Trophoblast cell (in vitro differentiated cells and primary cell): ENCODE data around the gene FBXO39.

ENCODE experiments used
- DNase-seq, 2 donors: peaks; one replicate each; pipeline ENCODE4 v3.0.0-alpha.2; 2016
- H2AFZ ChIP-seq: 2 replicates; pipeline ENCODE4 v1.6.1; 2013; ENCODE audit warnings: low read length, moderate library complexity, mild to moderate bottlenecking; ENCODE audit not compliant: insufficient read depth, poor library complexity
- H2AK5ac ChIP-seq: 2 replicates; pipeline ENCODE4 v1.6.1; 2013; ENCODE audit warnings: mild to moderate bottlenecking, low read length
- H2BK120ac ChIP-seq: 2 replicates; pipeline ENCODE4 v1.6.1; 2013; ENCODE audit warnings: low read length, mild to moderate bottlenecking, moderate library complexity; ENCODE audit not compliant: insufficient read depth, poor library complexity
- H2BK12ac ChIP-seq: 2 replicates; pipeline ENCODE4 v1.6.1; 2013; ENCODE audit warnings: mild to moderate bottlenecking, low read length, moderate library complexity
- H2BK5ac ChIP-seq: 2 replicates; pipeline ENCODE4 v1.6.1; 2013; ENCODE audit warnings: low read length, low read depth, moderate library complexity, mild to moderate bottlenecking; ENCODE audit not compliant: poor library complexity
- H3K14ac ChIP-seq: 2 replicates; pipeline ENCODE4 v1.6.1; 2013; ENCODE audit warnings: mild to moderate bottlenecking, low read length
- H3K18ac ChIP-seq: 2 replicates; pipeline ENCODE4 v1.6.1; 2013; ENCODE audit warnings: mild to moderate bottlenecking, low read length
- H3K23ac ChIP-seq: 2 replicates; pipeline ENCODE4 v1.6.1; 2013; ENCODE audit warnings: low read length
- H3K27ac ChIP-seq: 2 replicates; pipeline ENCODE4 v1.5.1; 2013; ENCODE audit warnings: low read depth, mild to moderate bottlenecking, inconsistent platforms, low read length, moderate library complexity
- H3K27me3 ChIP-seq: 2 replicates; pipeline ENCODE4 v1.6.1; 2013; ENCODE audit warnings: inconsistent platforms, mild to moderate bottlenecking, low read length, moderate library complexity; ENCODE audit not compliant: insufficient read depth
- H3K36me3 ChIP-seq, 2 experiments: 1 replicate in 1 of 2; 2 replicates in 1 of 2; pipeline ENCODE4 v1.6.1; 2013; ENCODE audit warnings: low read length in 2 of 2, mild to moderate bottlenecking in 2 of 2, moderate library complexity in 1 of 2; ENCODE audit not compliant: insufficient read depth in 2 of 2, control insufficient read depth in 1 of 2
- H3K4ac ChIP-seq: 2 replicates; pipeline ENCODE4 v1.6.1; 2013; ENCODE audit warnings: low read depth, mild to moderate bottlenecking, low read length, moderate library complexity
- H3K4me1 ChIP-seq, 2 experiments: 1 replicate in 1 of 2; 2 replicates in 1 of 2; pipeline ENCODE4 v1.6.1; 2013; ENCODE audit warnings: low read length in 2 of 2, mild to moderate bottlenecking in 2 of 2, moderate library complexity in 1 of 2; ENCODE audit not compliant: insufficient read depth in 2 of 2, control insufficient read depth in 1 of 2
- H3K4me2 ChIP-seq: 2 replicates; pipeline ENCODE4 v1.6.1; 2013; ENCODE audit warnings: inconsistent platforms, mild to moderate bottlenecking, low read length, moderate library complexity
- H3K4me3 ChIP-seq: 2 replicates; pipeline ENCODE4 v1.5.1; 2013; ENCODE audit warnings: mild to moderate bottlenecking, low read depth, low read length, inconsistent platforms
- H3K79me1 ChIP-seq: one replicate; pipeline ENCODE4 v1.6.1; 2013; ENCODE audit warnings: low read length
- H3K79me2 ChIP-seq: 2 replicates; pipeline ENCODE4 v1.6.1; 2013; ENCODE audit warnings: low read length, mild to moderate bottlenecking; ENCODE audit not compliant: control insufficient read depth, insufficient read depth, poor library complexity
- H3K9ac ChIP-seq: 2 replicates; pipeline ENCODE4 v1.6.1; 2013; ENCODE audit warnings: mild to moderate bottlenecking, low read length
- H3K9me3 ChIP-seq: 2 replicates; pipeline ENCODE4 v1.6.1; 2013; ENCODE audit warnings: low read depth, mild to moderate bottlenecking, control low read depth, inconsistent platforms, low read length; ENCODE audit not compliant: insufficient read depth
- H4K12ac ChIP-seq: 2 replicates; pipeline ENCODE4 v1.6.1; 2013; ENCODE audit warnings: low read depth, mild to moderate bottlenecking, low read length, moderate library complexity
- H4K8ac ChIP-seq: 2 replicates; pipeline ENCODE4 v1.6.1; 2013; ENCODE audit warnings: low read depth, mild to moderate bottlenecking, low read length, moderate library complexity
- H4K91ac ChIP-seq: one replicate; pipeline ENCODE4 v1.6.1; 2013; ENCODE audit warnings: low read depth, mild to moderate bottlenecking, low read length, moderate library complexity
- whole genome bisulfite sequencing: extraction: QIAGEN DNeasy Blood & Tissue Kit; methylation state at CpG from one replicate; pipeline ENCODE4 v1.1.7; 2013; ENCODE audit warnings: missing lambda C conversion rate; ENCODE audit not compliant: insufficient read length, insufficient coverage; ENCODE audit errors: extremely low coverage; 5-methylcytosine and 5-hydroxymethylcytosine counted together

The FBXO39 gene

GRCh38 chr17:6755281-6755680 is 20.7 kb upstream of the FBXO39 start:
- H3K79me2 ChIP-seq = peaks cover 2% of the 10 kb centered on the region
- no peak overlapping the region for H3K27ac ChIP-seq
- peaks cover 20% of the 10 kb centered on the region for H3K79me1 ChIP-seq
- H3K27me3 ChIP-seq = peaks cover 3% of the 10 kb centered on the region
- peak overlapping the region; percentile 6 for H3K14ac ChIP-seq
- no peak overlapping the region for H3K4me3 ChIP-seq
- no peak overlapping the region for H4K12ac ChIP-seq
- H3K4ac ChIP-seq = no peak overlapping the region
- peak overlapping the region; percentile 20 for H4K91ac ChIP-seq
- no peak overlapping the region for H3K18ac ChIP-seq
- no peak overlapping the region for H2BK12ac ChIP-seq
- H3K4me1 ChIP-seq = peaks cover 12 to 19% of the 10 kb centered on the region in 2 experiments
- no peak overlapping the region for H2AK5ac ChIP-seq
- WGBS = no CpG with 5 or more reads among the region's 5 CpGs
- H2BK5ac ChIP-seq = no peak overlapping the region
- H2AFZ ChIP-seq = no peak overlapping the region
- no peak overlapping the region for H3K9ac ChIP-seq
- H3K36me3 ChIP-seq = no peaks in the 10 kb centered on the region
- no peak overlapping the region for H2BK120ac ChIP-seq
- no peak overlapping the region for H3K4me2 ChIP-seq
- H3K23ac ChIP-seq = no peak overlapping the region
- no peak for DNase-seq
- H3K9me3 ChIP-seq = peaks cover 2% of the 10 kb centered on the region
- H4K8ac ChIP-seq = no peak overlapping the region

GRCh38 chr17:6755731-6756184 is 20.3 kb upstream of the FBXO39 start, which contains the start of gene XAF1:
XAF1 (plus strand) TSS chr17:6756046; CDS start chr17:6756079, 33 bp downstream.
- no peak within 1 kb of the TSS for H3K18ac ChIP-seq
- H2BK120ac ChIP-seq = peak within 1 kb of the TSS; percentile 19
- no peak within 1 kb of the TSS for H3K23ac ChIP-seq
- H4K91ac ChIP-seq = peak within 1 kb of the TSS; percentile 32
- no peaks in the 10 kb centered on the region for H3K36me3 ChIP-seq
- H3K9ac ChIP-seq = no peak within 1 kb of the TSS
- no peak within 1 kb of the TSS for H3K4me2 ChIP-seq
- H3K9me3 ChIP-seq = peaks cover 2% of the 10 kb centered on the region
- H2BK12ac ChIP-seq = peak within 1 kb of the TSS; percentile 67
- no peak within 1 kb of the TSS for H4K8ac ChIP-seq
- H2BK5ac ChIP-seq = no peak within 1 kb of the TSS
- no peak within 1 kb of the TSS for H3K27ac ChIP-seq
- peaks cover 3% of the 10 kb centered on the region for H3K27me3 ChIP-seq
- H3K4me1 ChIP-seq = peaks cover 12 to 19% of the 10 kb centered on the region in 2 experiments
- no peak within 1 kb of the TSS for H3K4ac ChIP-seq
- no peak within 1 kb of the TSS for H4K12ac ChIP-seq
- H3K79me1 ChIP-seq = peaks cover 20% of the 10 kb centered on the region
- H3K14ac ChIP-seq = peak within 1 kb of the TSS; percentile 6
- H3K4me3 ChIP-seq = no peak within 1 kb of the TSS
- no peak within 1 kb of the TSS for H2AK5ac ChIP-seq
- H2AFZ ChIP-seq = no peak within 1 kb of the TSS
- WGBS = no CpG with 5 or more reads among the region's 14 CpGs
- peak in 1 of 2 donors; percentile 35 for DNase-seq
- H3K79me2 ChIP-seq = peaks cover 2% of the 10 kb centered on the region

- Histone ChIP-seq H3K23ac (no peak overlapping the region), H2BK120ac (no peak overlapping the region), H3K4me2 (no peak overlapping the region), H2BK12ac (peak overlapping the region; percentile 12), H3K27me3 (peaks cover 3% of the 10 kb centered on the region), H3K36me3 (no peaks in the 10 kb centered on the region), H2BK5ac (no peak overlapping the region), H3K9me3 (peaks cover 2% of the 10 kb centered on the region), H3K4ac (no peak overlapping the region), H3K18ac (no peak overlapping the region), H3K79me1 (peaks cover 20% of the 10 kb centered on the region), H2AK5ac (no peak overlapping the region), H2AFZ (no peak overlapping the region), H3K14ac (no peak overlapping the region), H3K79me2 (peaks cover 2% of the 10 kb centered on the region), H4K91ac (no peak overlapping the region), H4K8ac (no peak overlapping the region), H3K4me3 (no peak overlapping the region), H3K27ac (no peak overlapping the region), H3K4me1 (peaks cover 12 to 19% of the 10 kb centered on the region in 2 experiments), H3K9ac (no peak overlapping the region), H4K12ac (no peak overlapping the region)
- DNase-seq = no peak
- no CpG with 5 or more reads among the region's 13 CpGs for WGBS
These were observed 19.5 kb upstream of the FBXO39 start for GRCh38 chr17:6756425-6757031.

- no peak overlapping the region for H2BK5ac ChIP-seq
- H3K14ac ChIP-seq = no peak overlapping the region
- peaks cover 3% of the 10 kb centered on the region for H3K27me3 ChIP-seq
- H2AK5ac ChIP-seq = no peak overlapping the region
- H3K79me1 ChIP-seq = peaks cover 13% of the 10 kb centered on the region
- no CpG with 5 or more reads among the region's 2 CpGs for WGBS
- H3K23ac ChIP-seq = no peak overlapping the region
- H3K79me2 ChIP-seq = no peaks in the 10 kb centered on the region
- DNase-seq = no peak
- no peak overlapping the region for H4K91ac ChIP-seq
- H4K12ac ChIP-seq = no peak overlapping the region
- H2BK120ac ChIP-seq = no peak overlapping the region
- H2AFZ ChIP-seq = no peak overlapping the region
- H4K8ac ChIP-seq = no peak overlapping the region
- H3K9me3 ChIP-seq = peaks cover 2% of the 10 kb centered on the region
- H3K4me3 ChIP-seq = no peak overlapping the region
- H3K4ac ChIP-seq = no peak overlapping the region
- H3K36me3 ChIP-seq = no peaks in the 10 kb centered on the region
- H3K9ac ChIP-seq = no peak overlapping the region
- no peak overlapping the region for H3K27ac ChIP-seq
- no peak overlapping the region for H3K18ac ChIP-seq
- peaks cover 8 to 11% of the 10 kb centered on the region in 2 experiments for H3K4me1 ChIP-seq
- no peak overlapping the region for H3K4me2 ChIP-seq
- H2BK12ac ChIP-seq = no peak overlapping the region
These were observed 18.3 kb upstream of the FBXO39 start for GRCh38 chr17:6757747-6758146.
